Measurements from ENCODE around the gene GMIP.
A peak's percentile ranks its signal among the peaks of the same experiment; 100 is the strongest.

GMIP gene

DNA sequence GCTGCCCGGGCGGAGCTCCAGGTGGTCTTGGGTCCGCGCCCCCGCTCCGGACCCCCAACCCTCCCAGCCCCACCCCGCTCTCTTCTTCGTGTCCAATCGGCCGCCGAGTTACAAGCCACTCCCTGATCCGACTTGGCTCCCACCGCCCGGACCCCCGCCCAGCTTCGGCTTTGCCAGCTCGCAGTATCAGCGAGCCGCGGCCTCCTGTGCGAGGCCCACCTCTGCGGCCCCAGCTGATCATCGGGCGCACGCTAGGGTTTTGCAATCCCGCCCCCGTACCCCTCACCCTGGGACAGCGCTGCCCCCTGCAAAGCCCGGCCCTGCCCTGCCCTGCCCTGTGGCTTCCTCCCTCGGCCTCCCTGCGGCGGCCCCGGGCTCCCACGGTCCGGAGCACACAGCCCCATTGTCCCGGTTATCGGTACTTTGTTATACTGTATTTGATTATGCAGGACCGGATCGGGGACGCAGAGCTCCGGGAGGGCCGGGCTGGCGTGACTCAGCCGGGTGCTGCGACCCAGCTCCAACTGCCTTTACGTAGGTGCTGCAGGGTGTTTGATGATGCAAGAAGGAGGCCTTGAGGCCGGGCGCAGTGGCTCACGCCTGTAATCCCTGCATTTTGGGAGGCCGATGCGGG, 14.8 kb downstream of the GMIP start:
- TF ChIP-seq FOXM1 (IDR thresholded peaks at IDR 0.05; ENCODE audit: borderline replicate concordance, low read depth) (no peak), CEBPB (IDR thresholded peaks at IDR 0.05) (no peak; the same call in none of the 2 replicates), MAX (IDR thresholded peaks at IDR 0.05) (no peak), EP300 (IDR thresholded peaks at IDR 0.05; ENCODE audit: borderline replicate concordance) (peak; percentile 41; the same call in 1 of the 2 replicates), YY1 (IDR thresholded peaks at IDR 0.05; ENCODE audit: low read depth) (no peak), ZBTB7A (IDR thresholded peaks at IDR 0.05; ENCODE audit: low read depth) (peak; percentile 99), TAF1 (IDR thresholded peaks at IDR 0.05; ENCODE audit: low read depth) (no peak), NFIC (IDR thresholded peaks at IDR 0.05) (no peak; the same call in 1 of the 2 replicates), RAD21 (IDR thresholded peaks at IDR 0.05; ENCODE audit: low read depth) (no peak), EGR1 (IDR thresholded peaks at IDR 0.05) (peak; percentile 69), TCF12 (IDR thresholded peaks at IDR 0.05; ENCODE audit: low read depth) (peak; percentile 37)
- TF ChIP-seq, protein P1, sequence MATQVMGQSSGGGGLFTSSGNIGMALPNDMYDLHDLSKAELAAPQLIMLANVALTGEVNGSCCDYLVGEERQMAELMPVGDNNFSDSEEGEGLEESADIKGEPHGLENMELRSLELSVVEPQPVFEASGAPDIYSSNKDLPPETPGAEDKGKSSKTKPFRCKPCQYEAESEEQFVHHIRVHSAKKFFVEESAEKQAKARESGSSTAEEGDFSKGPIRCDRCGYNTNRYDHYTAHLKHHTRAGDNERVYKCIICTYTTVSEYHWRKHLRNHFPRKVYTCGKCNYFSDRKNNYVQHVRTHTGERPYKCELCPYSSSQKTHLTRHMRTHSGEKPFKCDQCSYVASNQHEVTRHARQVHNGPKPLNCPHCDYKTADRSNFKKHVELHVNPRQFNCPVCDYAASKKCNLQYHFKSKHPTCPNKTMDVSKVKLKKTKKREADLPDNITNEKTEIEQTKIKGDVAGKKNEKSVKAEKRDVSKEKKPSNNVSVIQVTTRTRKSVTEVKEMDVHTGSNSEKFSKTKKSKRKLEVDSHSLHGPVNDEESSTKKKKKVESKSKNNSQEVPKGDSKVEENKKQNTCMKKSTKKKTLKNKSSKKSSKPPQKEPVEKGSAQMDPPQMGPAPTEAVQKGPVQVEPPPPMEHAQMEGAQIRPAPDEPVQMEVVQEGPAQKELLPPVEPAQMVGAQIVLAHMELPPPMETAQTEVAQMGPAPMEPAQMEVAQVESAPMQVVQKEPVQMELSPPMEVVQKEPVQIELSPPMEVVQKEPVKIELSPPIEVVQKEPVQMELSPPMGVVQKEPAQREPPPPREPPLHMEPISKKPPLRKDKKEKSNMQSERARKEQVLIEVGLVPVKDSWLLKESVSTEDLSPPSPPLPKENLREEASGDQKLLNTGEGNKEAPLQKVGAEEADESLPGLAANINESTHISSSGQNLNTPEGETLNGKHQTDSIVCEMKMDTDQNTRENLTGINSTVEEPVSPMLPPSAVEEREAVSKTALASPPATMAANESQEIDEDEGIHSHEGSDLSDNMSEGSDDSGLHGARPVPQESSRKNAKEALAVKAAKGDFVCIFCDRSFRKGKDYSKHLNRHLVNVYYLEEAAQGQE (IDR thresholded peaks at IDR 0.05; ENCODE audit: low read depth) = no peak
- TF ChIP-seq, protein P2, sequence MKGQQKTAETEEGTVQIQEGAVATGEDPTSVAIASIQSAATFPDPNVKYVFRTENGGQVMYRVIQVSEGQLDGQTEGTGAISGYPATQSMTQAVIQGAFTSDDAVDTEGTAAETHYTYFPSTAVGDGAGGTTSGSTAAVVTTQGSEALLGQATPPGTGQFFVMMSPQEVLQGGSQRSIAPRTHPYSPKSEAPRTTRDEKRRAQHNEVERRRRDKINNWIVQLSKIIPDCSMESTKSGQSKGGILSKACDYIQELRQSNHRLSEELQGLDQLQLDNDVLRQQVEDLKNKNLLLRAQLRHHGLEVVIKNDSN (IDR thresholded peaks at IDR 0.05) = no peak

GRCh38 chr19:19627621-19628500, 15.6 kb downstream of the GMIP start, which contains the start of gene LPAR2:
TSS of gene LPAR2 (minus strand) at chr19:19628220. CDS start at chr19:19627275, 945 bp downstream.
- TF ChIP-seq EP300 (IDR thresholded peaks at IDR 0.05; ENCODE audit: borderline replicate concordance) = no peak
- TF ChIP-seq, protein P2 (IDR thresholded peaks at IDR 0.05) = peak; percentile 54
- no peak for TF ChIP-seq YY1 (IDR thresholded peaks at IDR 0.05; ENCODE audit: low read depth)
- peak; percentile 77 for TF ChIP-seq MAX (IDR thresholded peaks at IDR 0.05)
- TF ChIP-seq EGR1 (IDR thresholded peaks at IDR 0.05) = peak; percentile 33; the same call in 1 of the 2 replicates

GRCh38 chr19:19626516-19627472, 16.7 kb downstream of the GMIP start:
- TF ChIP-seq TCF12 (IDR thresholded peaks at IDR 0.05; ENCODE audit: low read depth) (no peak), EGR1 (IDR thresholded peaks at IDR 0.05) (no peak)

DNA sequence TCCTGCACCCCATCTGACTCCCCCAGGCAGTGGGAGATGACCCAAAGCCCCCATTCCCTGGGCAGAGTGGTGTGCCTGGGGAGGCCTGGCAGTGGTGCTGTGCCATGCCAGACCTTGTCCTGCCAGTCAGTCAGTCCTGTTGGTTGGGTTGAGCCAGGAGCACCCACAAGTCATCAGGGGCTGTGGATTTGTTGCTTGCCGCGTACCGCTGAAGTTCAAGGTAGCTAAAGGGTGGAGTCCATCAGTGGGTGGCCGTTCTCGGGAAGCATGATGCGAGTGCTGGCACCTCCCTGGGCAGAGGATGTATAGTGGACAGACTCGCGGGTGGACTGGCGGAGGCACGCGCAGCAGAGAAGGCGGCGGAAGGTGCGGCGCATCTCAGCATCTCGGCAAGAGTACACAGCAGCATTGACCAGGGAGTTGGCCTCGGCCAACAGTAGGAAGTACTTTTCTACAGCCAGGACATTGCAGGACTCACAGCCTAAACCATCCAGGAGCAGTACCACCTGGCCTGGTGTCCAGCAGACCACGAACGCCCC, 19.4 kb downstream of the GMIP start:
- no peak for TF ChIP-seq MAX (IDR thresholded peaks at IDR 0.05)
- no peak for TF ChIP-seq EP300 (IDR thresholded peaks at IDR 0.05; ENCODE audit: borderline replicate concordance)
- no peak for TF ChIP-seq ZBTB7A (IDR thresholded peaks at IDR 0.05; ENCODE audit: low read depth)
- TF ChIP-seq, protein P2 (IDR thresholded peaks at IDR 0.05) = no peak
- TF ChIP-seq CREB1 (IDR thresholded peaks at IDR 0.05; ENCODE audit: low read depth) = no peak
- TF ChIP-seq TCF12 (IDR thresholded peaks at IDR 0.05; ENCODE audit: low read depth) = no peak
- TF ChIP-seq, protein P1 (IDR thresholded peaks at IDR 0.05; ENCODE audit: low read depth) = no peak
- no peak for TF ChIP-seq YY1 (IDR thresholded peaks at IDR 0.05; ENCODE audit: low read depth)
- no peak for TF ChIP-seq FOXM1 (IDR thresholded peaks at IDR 0.05; ENCODE audit: borderline replicate concordance, low read depth)
- no peak for TF ChIP-seq TEAD4 (IDR thresholded peaks at IDR 0.05)
- no peak for TF ChIP-seq NFIC (IDR thresholded peaks at IDR 0.05)

All from Ishikawa (cell line).